ENCODE measurements around the gene MB21D2. TPM values are rescaled to one million over a fixed set of nuclear protein-coding genes. Genes with fewer than 3 reads are reported as not detected.
A peak's percentile ranks its signal among the peaks of the same experiment; 100 is the strongest.

Gene MB21D2
- total RNA-seq, 1 donor from 2014 or later = 11.0 TPM

DNA sequence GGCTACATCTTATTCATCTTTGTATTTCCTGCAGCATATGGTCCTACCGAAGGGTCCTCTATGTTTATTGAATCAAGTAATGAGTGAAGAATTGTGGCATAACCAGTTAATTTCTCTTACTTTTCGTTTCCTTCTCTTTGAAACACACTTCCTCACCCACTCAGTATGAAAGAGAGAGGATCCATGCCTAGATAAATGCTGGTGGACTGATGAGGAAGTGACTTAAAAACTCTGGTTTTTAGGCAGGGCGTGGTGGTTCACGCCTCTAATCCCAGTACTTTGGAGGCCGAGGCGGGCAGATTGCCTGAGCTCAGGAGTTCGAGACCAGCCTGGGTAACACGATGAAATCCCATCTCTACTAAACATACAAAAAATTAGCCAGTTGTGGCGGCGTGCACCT is 2.2 kb upstream of the MB21D2 start:
- H3K4me1 Mint-ChIP-seq (ENCODE audit: low read depth, unreplicated experiment) = peaks cover 11% of the 10 kb centered on the region
- Histone ChIP-seq H3K4me2 (ENCODE audit: low read length) (no peak overlapping the region), H3K4me3 (ENCODE audit: insufficient read depth, low read depth, low read length) (no peak overlapping the region), H4K20me1 (ENCODE audit: insufficient read depth, low read length) (peaks cover 19% of the 10 kb centered on the region), H3K27ac (ENCODE audit: low read depth, low read length) (no peak overlapping the region), H3K27me3 (ENCODE audit: insufficient read depth, low read length) (no peaks in the 10 kb centered on the region), H3K36me3 (ENCODE audit: insufficient read depth, low read length) (no peaks in the 10 kb centered on the region), H3K79me2 (ENCODE audit: insufficient read depth, low read length) (peaks cover 27% of the 10 kb centered on the region), H3K9me3 (ENCODE audit: insufficient read depth, low read depth, low read length) (no peaks in the 10 kb centered on the region), H3K9ac (ENCODE audit: low read length) (no peak overlapping the region), H3K4me1 (ENCODE audit: insufficient read depth, low read length) (peaks cover 9% of the 10 kb centered on the region), H2AFZ (ENCODE audit: low read depth, low read length) (no peak overlapping the region)
- no peak for TF ChIP-seq EZH2 (IDR thresholded peaks at IDR 0.05; ENCODE audit: insufficient read depth, low read length)
- TF ChIP-seq, protein P1, sequence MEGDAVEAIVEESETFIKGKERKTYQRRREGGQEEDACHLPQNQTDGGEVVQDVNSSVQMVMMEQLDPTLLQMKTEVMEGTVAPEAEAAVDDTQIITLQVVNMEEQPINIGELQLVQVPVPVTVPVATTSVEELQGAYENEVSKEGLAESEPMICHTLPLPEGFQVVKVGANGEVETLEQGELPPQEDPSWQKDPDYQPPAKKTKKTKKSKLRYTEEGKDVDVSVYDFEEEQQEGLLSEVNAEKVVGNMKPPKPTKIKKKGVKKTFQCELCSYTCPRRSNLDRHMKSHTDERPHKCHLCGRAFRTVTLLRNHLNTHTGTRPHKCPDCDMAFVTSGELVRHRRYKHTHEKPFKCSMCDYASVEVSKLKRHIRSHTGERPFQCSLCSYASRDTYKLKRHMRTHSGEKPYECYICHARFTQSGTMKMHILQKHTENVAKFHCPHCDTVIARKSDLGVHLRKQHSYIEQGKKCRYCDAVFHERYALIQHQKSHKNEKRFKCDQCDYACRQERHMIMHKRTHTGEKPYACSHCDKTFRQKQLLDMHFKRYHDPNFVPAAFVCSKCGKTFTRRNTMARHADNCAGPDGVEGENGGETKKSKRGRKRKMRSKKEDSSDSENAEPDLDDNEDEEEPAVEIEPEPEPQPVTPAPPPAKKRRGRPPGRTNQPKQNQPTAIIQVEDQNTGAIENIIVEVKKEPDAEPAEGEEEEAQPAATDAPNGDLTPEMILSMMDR (IDR thresholded peaks at IDR 0.05; ENCODE audit: insufficient read depth, low read depth, low read length) = no peak
- FAIRE-seq (no peak), DNase-seq (ENCODE audit: low read depth) (no peak)
- H3K27me3 Mint-ChIP-seq (ENCODE audit: low read depth, unreplicated experiment) = peaks cover 4% of the 10 kb centered on the region
- H3K9me3 Mint-ChIP-seq (ENCODE audit: unreplicated experiment) = no peaks in the 10 kb centered on the region
- no peak overlapping the region for H3K4me3 Mint-ChIP-seq (ENCODE audit: unreplicated experiment)
- no peaks in the 10 kb centered on the region for H3K36me3 Mint-ChIP-seq (ENCODE audit: low read depth, unreplicated experiment)
- no peak overlapping the region for H3K27ac Mint-ChIP-seq (ENCODE audit: unreplicated experiment)

DNA sequence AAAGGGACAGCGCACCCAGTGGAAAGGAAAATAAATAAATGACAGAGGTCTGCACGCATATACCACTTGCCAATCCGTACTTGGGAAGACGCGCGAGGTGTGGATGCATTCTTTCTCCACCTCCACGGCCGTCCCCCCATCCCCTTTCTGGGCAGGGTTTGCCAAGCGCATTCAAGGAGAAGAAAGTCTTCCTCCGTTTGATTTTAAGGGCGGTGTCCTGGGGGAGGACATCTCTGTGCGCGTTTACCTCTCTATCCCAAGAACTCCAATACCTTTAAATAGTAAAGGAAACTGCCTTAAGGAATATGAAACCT is 576 bp upstream of the MB21D2 start:
- Histone ChIP-seq H4K20me1 (ENCODE audit: insufficient read depth, low read length) (peaks cover 33% of the 10 kb centered on the region), H3K79me2 (ENCODE audit: insufficient read depth, low read length) (peaks cover 44% of the 10 kb centered on the region), H3K9ac (ENCODE audit: low read length) (peak overlapping the region; percentile 99), H3K27ac (ENCODE audit: low read depth, low read length) (peak overlapping the region; percentile 96), H3K27me3 (ENCODE audit: insufficient read depth, low read length) (no peaks in the 10 kb centered on the region), H3K4me1 (ENCODE audit: insufficient read depth, low read length) (peaks cover 14% of the 10 kb centered on the region), H3K4me3 (ENCODE audit: insufficient read depth, low read depth, low read length) (peak overlapping the region; percentile 76), H3K4me2 (ENCODE audit: low read length) (peak overlapping the region; percentile 91), H3K36me3 (ENCODE audit: insufficient read depth, low read length) (no peaks in the 10 kb centered on the region), H3K9me3 (ENCODE audit: insufficient read depth, low read depth, low read length) (no peaks in the 10 kb centered on the region), H2AFZ (ENCODE audit: low read depth, low read length) (peak overlapping the region; percentile 65)
- peak overlapping the region; percentile 94 for H3K27ac Mint-ChIP-seq (ENCODE audit: unreplicated experiment)
- DNase-seq (ENCODE audit: low read depth) (no peak), FAIRE-seq (no peak)
- no peaks in the 10 kb centered on the region for H3K9me3 Mint-ChIP-seq (ENCODE audit: unreplicated experiment)
- TF ChIP-seq EZH2 (IDR thresholded peaks at IDR 0.05; ENCODE audit: insufficient read depth, low read length) = no peak
- TF ChIP-seq, protein P1 (IDR thresholded peaks at IDR 0.05; ENCODE audit: insufficient read depth, low read depth, low read length) = no peak
- H3K4me3 Mint-ChIP-seq (ENCODE audit: unreplicated experiment) = peak overlapping the region; percentile 92
- H3K4me1 Mint-ChIP-seq (ENCODE audit: low read depth, unreplicated experiment) = peaks cover 17% of the 10 kb centered on the region
- H3K27me3 Mint-ChIP-seq (ENCODE audit: low read depth, unreplicated experiment) = peaks cover 4% of the 10 kb centered on the region
- H3K36me3 Mint-ChIP-seq (ENCODE audit: low read depth, unreplicated experiment) = no peaks in the 10 kb centered on the region

DNA sequence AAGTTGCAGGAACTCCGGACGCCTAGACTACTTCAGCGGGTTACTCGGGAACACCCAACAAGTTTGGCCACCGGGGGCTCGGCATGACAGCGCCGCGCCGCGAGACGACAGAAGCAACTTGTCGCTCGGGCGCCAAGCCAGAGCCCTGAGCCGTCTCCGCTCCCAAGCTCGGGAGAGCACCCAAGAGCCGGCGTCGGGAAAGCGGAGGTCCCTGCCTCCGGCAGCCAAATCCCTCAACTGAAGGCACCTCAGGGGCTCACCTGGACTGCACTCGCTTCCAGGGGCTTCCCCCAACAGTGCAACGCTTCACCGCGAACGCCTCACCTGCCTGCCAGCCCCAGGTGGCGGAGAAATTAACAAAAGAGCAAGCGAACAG is 640 bp downstream of the MB21D2 start:
- Mint-ChIP-seq H3K27ac (ENCODE audit: unreplicated experiment) (peak overlapping the region; percentile 77), H3K4me1 (ENCODE audit: low read depth, unreplicated experiment) (peaks cover 15% of the 10 kb centered on the region), H3K4me3 (ENCODE audit: unreplicated experiment) (peak overlapping the region; percentile 98), H3K9me3 (ENCODE audit: unreplicated experiment) (no peaks in the 10 kb centered on the region), H3K27me3 (ENCODE audit: low read depth, unreplicated experiment) (peaks cover 4% of the 10 kb centered on the region), H3K36me3 (ENCODE audit: low read depth, unreplicated experiment) (no peaks in the 10 kb centered on the region)
- DNase-seq (ENCODE audit: low read depth) (no peak), FAIRE-seq (no peak)
- H3K4me2 ChIP-seq (ENCODE audit: low read length) = peak overlapping the region; percentile 91
- peaks cover 56% of the 10 kb centered on the region for H3K79me2 ChIP-seq (ENCODE audit: insufficient read depth, low read length)
- peak overlapping the region; percentile 96 for H3K27ac ChIP-seq (ENCODE audit: low read depth, low read length)
- H3K4me1 ChIP-seq (ENCODE audit: insufficient read depth, low read length) = peaks cover 14% of the 10 kb centered on the region
- H3K36me3 ChIP-seq (ENCODE audit: insufficient read depth, low read length) = no peaks in the 10 kb centered on the region
- peak overlapping the region; percentile 99 for H3K4me3 ChIP-seq (ENCODE audit: insufficient read depth, low read depth, low read length)
- peak overlapping the region; percentile 95 for H2AFZ ChIP-seq (ENCODE audit: low read depth, low read length)
- no peak for TF ChIP-seq EZH2 (IDR thresholded peaks at IDR 0.05; ENCODE audit: insufficient read depth, low read length)
- TF ChIP-seq, protein P1 (IDR thresholded peaks at IDR 0.05; ENCODE audit: insufficient read depth, low read depth, low read length) = no peak
- peaks cover 42% of the 10 kb centered on the region for H4K20me1 ChIP-seq (ENCODE audit: insufficient read depth, low read length)
- no peaks in the 10 kb centered on the region for H3K27me3 ChIP-seq (ENCODE audit: insufficient read depth, low read length)
- H3K9ac ChIP-seq (ENCODE audit: low read length) = peak overlapping the region; percentile 99
- no peaks in the 10 kb centered on the region for H3K9me3 ChIP-seq (ENCODE audit: insufficient read depth, low read depth, low read length)
